ENCODE data around the gene TNNT2.

Gene TNNT2

DNA sequence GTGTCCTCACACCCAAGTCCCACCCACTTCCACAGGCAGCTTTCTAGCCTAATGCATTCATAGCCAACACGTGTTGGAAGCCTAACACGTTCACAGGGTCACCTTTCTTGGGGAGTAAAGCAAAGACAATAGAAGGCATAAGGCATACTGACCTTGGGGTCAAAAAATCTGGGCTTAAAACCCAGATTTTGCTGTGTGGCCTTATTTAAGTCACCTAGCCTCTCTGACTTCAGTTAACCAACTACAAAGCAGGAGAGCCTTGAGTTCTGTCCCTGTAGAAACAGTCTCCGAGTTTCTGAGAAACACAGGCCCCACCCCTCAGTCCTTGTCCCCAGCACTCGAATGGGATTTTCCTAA, 1.4 kb downstream of the TNNT2 start:
- no peak for DNase-seq

DNA sequence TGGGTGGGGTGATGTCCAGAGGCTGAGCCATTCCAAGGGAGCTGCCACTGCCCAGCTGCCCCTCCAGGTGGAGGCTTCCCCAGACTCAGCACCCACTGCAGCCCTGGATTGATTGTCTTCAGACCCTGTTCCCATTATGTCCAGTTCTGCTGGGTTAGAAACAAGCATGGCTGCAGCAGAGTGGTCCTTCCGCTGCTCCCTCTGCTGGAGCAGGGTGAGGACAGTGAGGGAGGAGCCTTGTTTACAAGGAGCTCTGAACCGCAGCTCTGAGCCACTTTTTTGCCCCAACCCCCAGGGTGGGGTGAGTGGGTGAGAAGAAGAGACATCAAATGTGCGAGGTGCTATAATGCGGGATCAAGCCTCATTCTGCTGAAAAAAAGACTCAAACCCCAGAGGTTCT, 2.3 kb downstream of the TNNT2 start:
- DNase-seq = no peak

DNA sequence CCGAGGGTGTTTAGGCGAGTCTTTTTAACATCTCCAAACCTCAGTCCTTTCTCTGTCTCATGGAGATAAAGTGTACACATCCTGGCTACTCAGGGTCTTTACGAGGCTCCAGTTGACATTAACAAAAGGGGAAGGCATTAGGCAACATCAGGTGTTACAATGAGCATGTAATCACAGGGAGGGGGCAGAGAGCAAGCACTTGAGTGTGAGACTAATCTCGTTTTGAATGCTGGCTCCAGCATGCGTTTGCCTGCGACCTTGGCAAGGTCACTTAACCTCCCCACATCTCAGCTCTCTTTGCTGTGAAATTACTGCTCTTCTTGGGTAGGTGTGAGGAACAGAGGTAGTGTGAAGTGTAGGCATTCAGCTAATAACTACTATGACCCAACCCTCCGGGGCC, 3.1 kb downstream of the TNNT2 start:
- no peak for DNase-seq

DNA sequence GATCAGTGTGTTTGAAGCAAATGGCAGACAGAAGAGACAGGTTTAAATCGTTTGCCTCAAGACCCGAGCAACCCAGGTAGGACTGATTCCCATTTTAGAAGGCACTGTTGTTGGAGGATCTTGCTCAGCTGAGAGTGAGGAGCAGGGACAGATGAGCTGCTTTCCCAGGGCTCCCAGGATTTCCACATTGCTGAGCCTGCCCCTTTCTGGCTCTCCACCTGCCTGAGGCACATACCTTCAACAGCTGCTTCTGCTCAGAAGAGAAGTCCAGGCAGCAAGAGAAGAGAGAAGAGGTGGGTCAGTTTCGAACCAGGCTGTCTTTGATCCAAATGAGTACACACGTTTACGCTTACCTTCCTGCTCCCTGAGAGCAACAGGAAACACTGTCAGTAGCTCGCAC, 5.7 kb downstream of the TNNT2 start:
- DNase-seq = no peak

DNA sequence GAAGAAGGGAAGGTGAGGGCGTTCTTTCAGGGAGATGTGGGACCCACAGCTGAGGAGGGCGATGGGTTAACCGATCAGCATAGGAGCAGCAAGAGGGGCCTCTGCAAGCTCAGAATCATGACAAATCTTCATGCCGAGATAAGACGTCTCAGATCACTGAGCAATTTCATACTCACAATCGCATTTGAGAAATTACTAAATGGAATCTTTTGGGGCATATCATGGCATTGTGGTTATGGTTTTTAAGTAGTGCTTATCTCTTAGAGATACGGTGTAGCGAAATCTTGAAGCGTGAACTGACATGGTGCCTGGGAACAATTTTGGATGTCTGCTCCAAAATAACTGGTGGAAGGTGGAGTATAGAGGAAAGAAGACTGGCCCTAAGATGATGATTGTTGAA, 6.2 kb downstream of the TNNT2 start:
- no peak for DNase-seq

DNA sequence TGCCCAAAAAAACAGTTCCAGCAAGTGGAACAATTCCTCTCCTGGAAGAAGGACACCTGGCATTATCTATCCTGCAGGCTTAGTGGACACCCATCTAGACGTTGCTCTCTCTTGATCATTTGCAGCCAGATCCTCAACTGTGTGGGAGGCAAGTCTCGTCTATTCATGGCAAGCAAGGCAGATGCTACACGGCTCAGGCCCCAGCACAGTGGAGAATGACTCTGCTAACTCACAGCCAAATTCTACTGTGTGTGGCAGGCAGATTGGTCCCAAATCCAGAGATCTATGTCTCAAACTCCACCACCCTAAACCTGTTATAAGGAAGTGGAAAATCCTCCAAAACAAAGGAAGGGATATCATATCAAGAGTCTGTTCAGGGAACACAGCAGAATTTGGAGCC, 7.0 kb downstream of the TNNT2 start:
- DNase-seq = no peak

DNA sequence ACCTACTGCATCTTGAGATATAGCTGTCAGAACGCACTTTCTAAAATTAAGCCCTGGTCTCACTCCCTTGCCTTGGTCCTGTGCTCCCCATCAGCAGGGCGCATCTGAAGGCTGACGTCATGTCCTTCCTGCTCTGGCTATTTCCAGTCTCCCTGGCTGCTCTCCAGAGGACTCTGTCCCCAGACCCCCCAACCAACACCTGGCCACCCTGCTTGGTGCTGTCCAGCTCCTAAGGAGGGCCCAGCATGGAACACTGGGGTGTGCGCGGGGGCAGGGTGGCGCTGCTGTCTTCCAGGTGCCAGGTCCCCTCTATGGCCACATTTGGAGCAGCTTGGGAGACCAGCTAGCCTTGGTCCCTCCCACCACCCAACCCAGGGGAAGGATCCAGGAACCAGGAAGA, 8.3 kb downstream of the TNNT2 start:
- no peak for DNase-seq

DNA sequence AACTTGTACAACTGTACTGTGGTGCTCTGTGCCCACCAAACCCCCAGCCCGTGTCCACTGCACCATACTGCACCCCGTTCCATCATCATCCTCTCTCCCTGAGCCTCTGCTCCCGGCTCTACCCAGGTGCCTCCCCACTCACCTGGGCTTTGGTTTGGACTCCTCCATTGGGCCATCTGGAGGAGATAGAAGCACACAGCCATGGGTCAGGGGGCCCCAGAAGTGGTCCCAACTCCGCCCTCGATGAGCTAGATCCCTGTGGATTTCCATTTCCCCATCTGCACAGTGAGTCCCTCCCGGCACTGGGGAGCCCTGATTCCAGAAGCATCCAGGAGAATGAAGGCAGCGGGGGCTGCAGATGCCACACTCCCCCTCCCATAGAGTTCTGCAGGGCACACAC, 10.8 kb downstream of the TNNT2 start:
- no peak for DNase-seq

DNA sequence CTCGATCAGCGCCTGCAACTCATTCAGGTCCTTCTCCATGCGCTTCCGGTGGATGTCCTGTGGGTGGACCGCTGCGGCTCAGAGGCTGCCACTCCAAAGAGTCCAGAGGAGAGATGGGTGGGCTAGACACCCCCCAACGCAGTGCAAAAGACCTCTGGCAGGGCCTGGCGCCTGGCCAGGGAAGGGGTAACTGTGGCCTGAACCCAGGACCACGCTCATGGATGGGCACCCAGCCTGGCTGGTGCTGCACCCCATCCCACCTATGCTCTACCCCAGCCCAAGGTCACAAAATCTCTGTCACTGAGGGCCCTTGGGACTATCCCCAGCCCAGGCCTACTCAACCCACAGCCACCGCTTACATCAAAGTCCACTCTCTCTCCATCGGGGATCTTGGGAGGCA, 12.2 kb downstream of the TNNT2 start:
- no peak for DNase-seq

DNA sequence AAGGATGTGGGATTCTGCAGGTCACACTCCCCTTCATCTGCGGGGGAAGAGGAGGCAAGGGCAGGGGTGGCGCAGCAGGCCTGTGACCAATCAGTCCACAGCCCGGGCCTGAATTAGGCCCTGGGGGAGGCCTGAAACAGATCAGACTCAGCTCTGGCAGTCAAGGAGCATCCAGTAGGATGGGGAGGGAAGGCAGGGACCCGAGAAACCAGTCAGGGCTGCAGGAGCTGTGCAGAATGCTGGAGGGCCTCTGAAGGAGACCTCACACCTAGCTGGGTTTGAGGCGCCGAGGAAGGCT, 12.7 kb downstream of the TNNT2 start:
- DNase-seq = no peak

DNA sequence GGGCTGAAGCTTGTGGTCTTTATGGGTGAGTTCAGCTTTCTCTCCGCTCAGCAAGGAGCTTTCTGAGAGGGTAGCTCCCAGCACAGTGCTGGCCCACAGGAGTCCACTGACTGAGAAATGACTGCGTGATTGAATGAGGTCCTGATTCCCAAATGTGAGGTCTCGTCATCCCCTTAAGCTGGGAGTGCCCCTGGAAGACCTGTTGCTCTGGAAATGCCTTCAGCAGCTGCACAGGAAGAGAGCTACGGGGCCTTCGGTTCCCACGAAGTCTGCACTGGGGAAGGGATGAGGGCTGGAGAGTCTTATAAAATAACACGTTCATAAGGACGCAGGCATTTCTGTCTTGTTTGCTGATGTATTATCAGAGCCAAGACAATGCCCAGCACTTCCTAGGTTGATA, 14.0 kb downstream of the TNNT2 start:
- DNase-seq = no peak

DNA sequence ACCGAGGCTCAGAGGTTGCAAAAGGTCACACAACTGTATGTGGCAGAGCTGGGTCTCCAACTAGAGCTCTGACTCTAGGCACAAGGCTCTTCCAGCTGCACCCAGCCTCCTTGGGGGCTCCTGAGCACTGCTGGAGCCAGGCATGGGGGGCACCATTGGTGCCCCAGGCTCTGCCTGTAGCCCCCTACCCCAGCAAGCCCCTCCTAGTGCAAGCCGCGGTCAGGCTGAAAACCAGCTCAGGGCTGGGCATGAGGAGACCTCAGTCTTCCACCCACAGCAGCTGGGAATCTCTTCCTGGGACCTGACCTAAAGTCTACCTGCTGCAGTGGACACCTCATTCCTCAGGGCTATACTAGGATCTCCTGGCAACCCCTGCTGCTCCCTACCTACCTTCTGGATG, 14.6 kb downstream of the TNNT2 start:
- no peak for DNase-seq

DNA sequence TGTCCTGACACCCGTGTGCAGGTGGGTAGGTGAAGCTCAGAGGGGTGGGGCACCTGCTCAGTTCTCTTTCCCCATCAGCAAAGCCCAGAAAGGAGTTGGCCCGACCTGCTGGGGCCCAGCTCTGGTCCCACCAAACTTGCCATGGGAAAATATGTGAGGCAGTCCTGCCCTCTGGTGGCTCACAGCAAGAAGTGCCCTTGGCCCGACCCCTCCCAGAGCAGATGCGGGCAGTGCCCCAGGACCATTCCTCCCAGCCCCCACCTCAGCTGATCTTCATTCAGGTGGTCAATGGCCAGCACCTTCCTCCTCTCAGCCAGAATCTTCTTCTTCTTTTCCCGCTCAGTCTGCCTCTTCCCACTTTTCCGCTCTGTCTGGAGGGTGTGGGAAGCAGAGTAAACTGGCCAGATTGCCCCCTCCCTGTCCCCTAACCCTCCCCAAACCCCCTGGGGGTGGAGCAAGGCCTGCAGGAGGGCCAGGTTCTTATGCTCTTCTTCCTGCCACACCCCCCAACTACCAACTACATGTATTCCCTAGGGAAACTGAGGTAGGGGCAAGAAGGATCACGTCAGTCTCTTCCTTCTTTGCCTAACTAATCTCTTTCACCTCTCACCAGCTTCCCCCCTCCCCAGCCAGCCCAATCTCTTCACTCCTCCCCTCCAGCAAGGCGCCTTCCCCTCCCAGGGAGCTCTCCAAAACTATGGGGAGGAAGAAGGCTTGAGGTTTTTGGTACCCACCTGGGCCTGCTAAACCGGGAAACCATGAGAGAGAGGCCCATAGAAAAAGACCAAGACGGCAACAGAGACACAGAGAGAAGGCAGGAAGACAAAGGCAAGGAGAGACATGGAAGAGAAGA, 15.6 kb downstream of the TNNT2 start:
- no peak for DNase-seq

DNA sequence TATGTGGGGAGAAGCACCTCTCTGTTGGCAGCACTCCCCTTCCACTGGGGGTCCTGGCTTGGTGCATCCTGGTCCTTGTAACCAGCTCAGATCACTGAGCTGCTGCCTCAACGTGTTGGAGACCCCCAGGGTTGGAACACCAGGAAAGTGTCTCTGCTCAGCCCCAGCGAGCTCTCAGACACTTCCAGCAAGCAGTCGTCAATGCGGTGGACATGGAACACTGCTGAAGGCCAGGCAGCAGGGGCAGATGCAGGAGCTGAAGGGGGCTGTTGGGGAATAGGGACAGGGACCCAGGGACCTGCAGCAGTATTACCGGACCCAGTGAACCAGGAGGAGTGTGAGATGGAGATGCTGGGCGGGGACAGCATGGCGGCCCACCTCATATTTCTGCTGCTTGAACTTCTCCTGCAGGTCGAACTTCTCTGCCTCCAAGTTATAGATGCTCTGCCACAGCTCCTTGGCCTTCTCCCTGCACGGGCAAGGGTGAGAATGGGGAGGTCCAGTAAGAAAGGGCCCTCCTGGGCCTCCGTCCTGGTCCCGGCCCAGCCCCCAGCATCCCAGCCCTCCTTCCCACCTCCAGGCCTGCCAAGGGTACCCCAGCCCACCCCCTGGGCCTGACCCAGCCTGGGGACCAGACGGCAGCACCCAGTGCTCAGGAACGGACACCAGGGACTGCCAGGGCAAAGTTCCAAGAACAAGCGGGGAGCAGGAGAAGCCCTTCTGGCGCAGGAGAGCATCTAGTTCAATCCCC, 16.4 kb downstream of the TNNT2 start:
- DNase-seq = no peak

DNA sequence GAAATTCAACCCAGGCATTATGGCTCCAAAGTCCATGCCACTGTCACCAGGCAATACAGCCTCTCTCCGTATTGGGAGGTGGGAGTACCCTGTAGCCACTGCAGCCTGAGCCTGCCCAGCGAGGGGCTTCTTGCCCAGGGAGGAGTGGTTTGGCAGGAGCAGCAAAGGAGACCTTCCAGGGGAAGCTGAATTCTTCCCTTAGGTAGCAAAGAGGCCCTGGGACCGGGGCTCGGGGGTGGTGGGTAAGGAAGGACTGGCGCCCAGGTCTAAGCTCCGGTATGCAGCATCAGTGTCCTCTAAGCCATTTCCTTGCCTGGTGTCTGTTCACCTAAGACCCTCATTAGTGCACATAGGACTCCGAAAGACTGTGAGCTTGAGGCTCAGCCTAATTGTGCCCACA, 17.0 kb downstream of the TNNT2 start:
- no peak for DNase-seq

DNA sequence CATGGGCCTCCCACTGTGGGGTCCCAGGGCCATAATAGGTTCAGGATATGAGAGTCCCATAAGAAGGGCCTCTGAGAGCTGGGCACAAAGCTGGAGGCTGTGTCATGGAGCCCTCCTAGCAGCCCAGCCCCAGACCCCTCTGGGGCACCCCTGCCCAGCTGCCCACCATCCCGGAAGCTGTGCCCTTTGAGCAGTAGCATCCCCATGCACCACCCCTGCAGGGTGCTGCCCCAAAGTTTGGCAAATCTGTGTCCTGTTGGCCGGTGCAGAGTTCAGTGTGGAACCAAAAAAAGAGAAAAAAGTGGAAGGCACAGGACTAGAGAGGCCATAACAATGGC, 17.6 kb downstream of the TNNT2 start:
- no peak for DNase-seq

DNA sequence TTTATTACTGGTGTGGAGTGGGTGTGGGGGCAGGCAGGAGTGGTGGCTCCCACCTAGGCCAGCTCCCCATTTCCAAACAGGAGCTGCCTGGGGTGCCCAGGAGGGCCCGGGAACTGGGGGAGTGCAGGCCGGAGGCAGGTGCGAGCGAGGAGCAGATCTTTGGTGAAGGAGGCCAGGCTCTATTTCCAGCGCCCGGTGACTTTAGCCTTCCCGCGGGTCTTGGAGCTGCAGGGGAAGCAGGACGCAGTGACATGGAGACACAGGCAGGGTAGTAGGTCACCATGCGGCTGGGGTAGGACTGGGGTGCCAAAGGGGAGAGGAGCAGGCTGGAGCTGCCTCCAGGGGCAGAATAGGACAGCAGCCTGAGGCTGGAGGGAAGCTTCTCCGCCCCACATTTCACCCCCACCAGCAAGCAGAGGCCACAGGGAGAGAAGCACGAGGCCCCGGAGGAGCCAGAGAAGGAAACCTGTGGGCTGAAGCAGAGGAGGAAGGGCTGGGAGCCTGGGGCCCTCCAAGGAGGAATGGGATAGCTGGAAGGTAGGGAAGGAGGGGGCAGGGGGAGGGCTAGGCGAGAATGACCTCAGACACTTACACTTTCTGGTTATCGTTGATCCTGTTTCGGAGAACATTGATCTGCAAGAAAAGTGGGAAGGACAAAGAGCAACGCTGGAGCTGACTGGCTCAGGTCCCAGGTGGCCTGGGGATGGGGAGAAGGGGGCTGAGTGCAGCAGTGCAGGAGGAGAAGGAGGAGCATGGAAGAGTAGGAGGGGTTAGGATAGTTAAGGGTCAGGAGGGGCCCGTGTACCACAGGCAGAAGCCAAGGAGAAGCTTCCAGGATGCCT, 18.2 kb downstream of the TNNT2 start:
- DNase-seq = no peak

DNA sequence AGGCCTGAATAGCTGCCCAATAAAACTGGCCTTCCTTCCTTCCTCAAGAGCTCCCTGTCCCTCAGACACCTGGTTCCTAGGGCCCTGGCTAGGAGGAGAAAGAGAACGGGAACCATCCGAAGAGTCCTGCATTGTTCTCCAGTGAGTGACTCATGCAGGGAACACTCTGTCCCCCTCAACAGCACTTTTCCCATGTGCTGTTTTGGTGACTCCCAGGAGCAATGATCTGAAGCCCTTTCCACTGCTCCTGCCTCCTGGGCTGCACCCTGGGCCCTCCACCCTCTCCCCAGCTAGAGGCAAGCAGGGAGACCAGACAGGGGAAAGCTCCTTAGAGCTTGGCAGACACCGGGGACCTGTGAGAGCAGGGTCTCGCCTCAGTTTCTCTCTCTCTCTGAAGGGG, 18.9 kb downstream of the TNNT2 start:
- DNase-seq = no peak

DNA sequence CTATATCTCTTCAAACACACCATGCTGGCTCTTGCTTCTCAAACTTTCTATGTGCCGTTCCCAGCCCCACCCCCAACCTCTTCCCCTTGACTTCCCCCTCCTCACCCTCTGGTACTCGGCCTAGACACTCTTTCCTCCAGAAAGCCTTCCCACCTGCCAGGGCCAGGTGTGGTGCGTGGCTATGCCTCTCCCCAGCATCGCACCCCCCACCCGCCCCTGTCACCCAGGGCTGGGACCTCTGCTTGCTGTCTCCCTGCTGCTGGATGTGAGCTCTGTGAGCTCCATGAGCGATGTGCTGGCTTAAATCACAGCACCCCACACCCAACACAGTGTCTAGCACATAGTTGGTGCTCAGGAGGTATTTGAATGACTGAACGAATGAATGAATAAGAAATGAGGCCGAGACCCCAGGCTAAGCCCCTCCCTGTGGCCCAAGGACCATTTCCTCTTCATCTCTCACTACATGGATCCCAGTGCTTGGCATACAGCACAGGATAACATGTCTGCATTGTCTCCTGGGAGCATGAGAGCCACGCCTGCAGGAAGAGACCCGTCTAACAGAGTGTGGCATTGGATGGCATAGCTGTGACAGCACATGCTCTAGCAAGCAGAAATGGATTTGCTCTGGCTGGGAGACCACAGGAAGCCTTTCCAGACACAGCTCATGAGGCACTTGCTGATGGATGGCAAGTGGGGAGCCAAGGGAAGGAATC, 19.7 kb downstream of the TNNT2 start:
- no peak for DNase-seq

DNA sequence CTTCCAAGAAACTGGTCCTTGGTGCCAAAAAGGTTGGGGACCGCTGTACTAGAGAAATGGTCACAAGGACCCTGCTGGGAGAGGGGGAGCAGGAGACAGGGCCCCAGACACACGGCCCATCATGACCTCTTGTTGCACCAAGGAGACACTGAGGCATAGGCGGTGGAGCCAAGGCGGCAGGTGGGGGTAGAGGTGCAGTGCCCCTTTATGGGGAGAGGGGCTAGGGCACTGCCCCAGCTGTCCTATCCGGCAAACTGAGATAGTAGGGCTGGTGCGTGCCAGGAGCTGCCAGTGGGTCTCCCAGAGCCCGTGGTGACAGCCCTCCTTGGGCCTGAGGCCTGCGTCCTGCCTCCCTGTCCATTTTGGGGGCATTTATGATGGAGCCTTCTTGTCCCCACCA, 20.3 kb downstream of the TNNT2 start:
- DNase-seq = no peak

DNA sequence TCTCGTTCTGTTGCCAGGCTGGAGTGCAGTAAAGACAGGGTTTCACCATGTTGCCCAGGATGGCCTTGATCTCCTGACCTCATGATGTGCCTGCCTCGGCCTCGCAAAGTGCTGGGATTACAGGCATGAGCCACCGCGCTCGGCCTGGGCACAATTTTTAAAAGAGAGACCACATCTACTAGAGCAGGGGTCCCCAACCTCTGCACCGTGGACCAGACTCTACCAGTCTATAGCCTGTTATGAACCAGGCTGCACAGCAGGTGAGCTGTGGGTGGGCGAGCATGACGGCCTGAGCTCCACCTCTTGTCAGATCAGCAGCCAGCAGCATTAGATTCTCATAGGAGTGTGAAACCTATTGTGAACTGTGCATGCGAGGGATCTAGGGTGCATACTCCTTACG, 20.8 kb downstream of the TNNT2 start:
- no peak for DNase-seq

DNA sequence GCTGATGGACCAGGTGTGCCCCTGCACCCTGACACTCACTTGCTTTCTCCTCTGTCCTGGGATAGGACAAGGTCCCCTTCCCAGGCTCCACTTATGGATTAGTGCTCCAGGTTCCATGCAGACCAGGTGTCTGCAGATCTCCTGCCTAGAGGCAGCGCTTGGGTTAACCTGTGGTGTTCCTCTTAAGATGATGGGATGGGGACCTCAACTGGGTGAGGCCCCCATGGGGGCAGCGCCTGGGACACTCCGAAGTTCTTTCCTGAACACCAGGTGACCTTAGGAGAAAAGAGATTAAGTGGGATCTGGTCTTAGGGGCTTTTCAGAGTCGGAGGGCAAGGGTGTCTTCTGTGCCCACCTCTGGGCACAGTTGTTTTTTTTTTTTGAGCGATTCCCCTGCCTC, 21.2 kb downstream of the TNNT2 start:
- no peak for DNase-seq

DNA sequence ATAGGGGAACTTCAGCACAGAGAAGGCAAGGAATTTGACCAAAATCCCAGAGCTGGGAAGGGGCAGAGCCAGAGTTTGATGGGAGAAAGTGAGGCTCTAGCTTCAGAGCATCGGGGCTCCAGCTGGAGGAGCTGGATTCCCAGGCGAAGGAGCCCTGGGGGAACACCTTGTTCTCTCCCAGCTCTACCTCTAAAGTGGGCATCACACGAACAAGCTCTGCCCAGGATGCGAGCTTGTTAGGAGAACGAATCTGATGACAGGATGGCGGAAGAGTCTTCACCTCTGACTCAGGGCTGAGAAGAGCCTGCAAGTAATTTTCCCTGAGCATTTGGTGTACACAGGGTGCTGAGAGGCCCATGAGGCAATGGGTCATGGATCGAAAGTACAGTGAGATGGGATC, 22.0 kb downstream of the TNNT2 start:
- no peak for DNase-seq

DNA sequence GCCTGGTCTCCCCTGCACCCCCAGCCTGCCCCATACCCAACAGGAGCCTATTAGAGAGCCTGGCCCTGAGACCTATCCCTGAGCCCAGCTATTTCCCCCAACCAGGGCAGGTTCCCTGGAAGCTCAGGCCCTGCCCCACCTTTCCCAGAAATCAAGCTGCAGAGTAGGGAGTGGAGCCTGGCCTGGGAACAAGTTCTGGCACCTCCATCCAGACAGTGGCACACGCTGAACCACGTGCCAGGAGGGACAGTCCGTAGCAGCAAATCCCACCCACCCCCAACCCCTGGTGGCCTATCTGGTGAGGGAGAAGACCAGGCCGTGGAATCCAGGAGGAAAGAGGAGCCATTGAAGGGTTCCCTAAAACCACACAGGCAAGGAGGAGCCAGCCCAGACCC, 22.6 kb downstream of the TNNT2 start:
- DNase-seq = no peak

Data from bone marrow (tissue), 2 donors.